Activated CD8-positive, alpha-beta memory T cell treated with anti-CD3 and anti-CD28 coated beads for 36 hours (primary cell): ENCODE results near the gene FTH1. TPM values are rescaled to one million over a fixed set of nuclear protein-coding genes. Genes with fewer than 3 reads are reported as not detected.
"Not testable (repeated sequence)": the region's sequence is repeated elsewhere in the genome, so short reads cannot be mapped to it uniquely, and the experiment has no call there.

Experiments
- CTCF ChIA-PET: fragments of 350-600 bp; sonication (Branson Sonifier 250); formaldehyde crosslinking; loops from one replicate; lab custom pipeline; 2021; ENCODE audit warnings: antibody characterized with exemption; lab: Charles Lee
- POLR2A ChIA-PET: fragments of 350-600 bp; sonication (Branson Sonifier 250); formaldehyde crosslinking; loops from one replicate; lab custom pipeline; 2021; ENCODE audit warnings: antibody characterized with exemption; lab: Charles Lee
- total RNA-seq, 2 experiments: library from RNA; stranded (reverse); gene quantifications; one replicate each; pipeline ENCODE4 v1.2.3, GENCODE V29; 2021

FTH1 gene
- total RNA-seq, 2 experiments from 2014 or later: 543 to 554 TPM

GRCh38 chr11:61955422-61956135 is 11.9 kb downstream of the FTH1 start:
- ChIA-PET POLR2A (interaction anchor here (0.6 kb wide), 1 partner anchor 38 kb away, joined by 5 read pairs; no protein-coding TSS in a partner anchor), CTCF (interaction anchor here (0.6 kb wide), 1 partner anchor 56 kb away, joined by 5 read pairs; no protein-coding TSS in a partner anchor)

- ChIA-PET CTCF (interaction anchor here (0.6 kb wide), 1 partner anchor 55 kb away, joined by 5 read pairs; no protein-coding TSS in a partner anchor), POLR2A (interaction anchor here (0.6 kb wide), 1 partner anchor 39 kb away, joined by 5 read pairs; no protein-coding TSS in a partner anchor)
Observed at GRCh38 chr11:61954851-61955421, 12.5 kb downstream of the FTH1 start.

DNA sequence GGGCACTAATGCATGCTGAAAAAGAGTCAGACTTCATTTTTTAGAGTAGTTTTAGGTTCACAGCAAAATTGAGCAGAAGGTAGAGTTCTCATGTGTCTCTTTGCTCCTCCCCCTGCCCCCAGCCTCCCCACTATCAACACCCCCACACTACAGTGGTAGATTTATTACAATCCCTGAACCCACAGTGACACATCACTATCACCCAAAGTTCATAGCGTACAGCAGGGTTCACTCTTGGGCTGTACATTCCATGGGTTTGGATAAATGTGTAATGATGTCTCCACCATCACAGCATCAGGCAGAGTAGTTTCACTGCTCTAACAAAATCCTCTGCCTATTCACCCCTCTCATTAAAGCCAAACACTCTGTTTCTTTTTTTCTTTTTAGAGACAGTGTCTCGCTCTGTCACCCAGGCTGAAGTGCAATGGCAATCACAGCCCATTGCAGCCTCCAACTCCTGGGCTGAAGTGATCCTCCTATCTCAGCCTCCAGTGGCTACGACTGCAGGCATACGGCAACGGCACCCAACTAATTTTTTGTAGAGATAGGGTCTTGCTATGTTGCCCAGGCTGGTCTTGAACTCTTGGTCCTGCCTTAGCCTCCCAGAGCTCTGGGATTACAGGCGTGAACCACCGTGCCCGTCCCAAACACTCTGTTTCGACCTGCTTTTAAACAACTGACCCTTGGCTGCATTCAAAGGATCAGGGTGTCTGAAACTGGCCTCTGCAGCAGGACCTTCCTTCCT is 13.2 kb downstream of the FTH1 start:
- ChIA-PET CTCF (no interaction called here), POLR2A (no interaction called here)

DNA sequence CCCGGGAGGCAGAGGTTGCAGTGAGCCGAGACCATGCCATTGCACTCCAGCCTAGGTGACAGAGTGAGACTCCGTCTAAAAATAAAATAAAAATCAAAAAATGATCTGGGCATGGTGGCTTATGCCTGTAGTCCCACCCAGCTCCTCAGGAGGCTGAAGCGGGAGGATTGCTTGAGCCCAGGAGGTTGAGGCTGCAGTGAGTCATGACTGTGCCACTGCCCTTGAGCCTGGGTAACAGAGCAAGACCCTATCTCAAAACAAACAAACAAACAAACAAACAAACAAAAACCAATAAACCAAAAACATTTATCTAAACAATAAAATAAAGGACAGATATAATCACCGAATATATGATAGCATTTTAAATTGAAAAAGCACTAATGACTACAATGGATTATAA is 13.8 kb downstream of the FTH1 start:
- POLR2A ChIA-PET, CTCF ChIA-PET: not testable (repeated sequence)

- ChIA-PET CTCF (interaction anchor here (0.9 to 1.0 kb wide), 2 partner anchors 53 to 82 kb away, joined by 4 read pairs; no protein-coding TSS in a partner anchor), POLR2A (no interaction called here)
Observed at GRCh38 chr11:61952882-61953281, 14.6 kb downstream of the FTH1 start.

DNA sequence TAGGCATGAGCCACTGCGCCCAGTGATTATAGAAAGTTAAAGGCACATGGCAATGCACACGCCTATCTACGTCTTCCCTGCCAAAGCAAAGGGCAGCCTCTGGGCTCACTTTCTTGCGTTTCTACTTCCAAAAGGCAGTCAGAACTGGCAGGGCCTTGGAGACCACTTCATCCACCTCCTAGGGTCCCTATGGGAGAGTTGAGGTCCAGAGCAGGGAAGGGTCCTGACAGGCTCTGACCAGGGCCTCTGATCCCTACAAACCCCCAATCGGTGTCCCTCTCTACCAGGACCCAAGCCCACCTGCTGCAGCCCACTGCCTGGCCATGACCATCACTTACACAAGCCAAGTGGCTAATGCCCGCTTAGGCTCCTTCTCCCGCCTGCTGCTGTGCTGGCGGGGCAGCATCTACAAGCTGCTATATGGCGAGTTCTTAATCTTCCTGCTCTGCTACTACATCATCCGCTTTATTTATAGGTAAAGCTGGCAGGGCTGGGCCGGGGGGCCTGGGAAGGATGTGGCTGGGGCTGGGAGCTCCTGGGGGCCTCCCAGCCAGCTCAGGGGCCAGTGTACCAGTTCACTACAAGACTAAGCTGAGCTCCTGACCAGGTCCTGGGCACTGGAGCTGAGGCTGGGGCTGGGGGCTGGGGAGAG is 15.8 kb downstream of the FTH1 start:
- POLR2A ChIA-PET: no interaction called here

GRCh38 chr11:61950035-61950547 is 17.3 kb downstream of the FTH1 start, which contains the start of gene BEST1:
Gene BEST1, plus strand, starts transcription at chr11:61950351. Its CDS starts 1,456 bp downstream, at chr11:61951807.
- ChIA-PET CTCF (interaction anchor here (0.5 to 7.6 kb wide), 5 partner anchors 51 to 217 kb away, joined by 3 to 92 read pairs (median 5); no protein-coding TSS in a partner anchor), POLR2A (no interaction called here)

More for the DNA sequence above, 15.8 kb downstream of the FTH1 start:
- CTCF ChIA-PET: interaction anchor here (0.6 to 7.6 kb wide), 4 partner anchors 53 to 203 kb away, joined by 3 to 92 read pairs (median 4); no protein-coding TSS in a partner anchor

- ChIA-PET POLR2A (no interaction called here), CTCF (interaction anchor here (0.8 to 7.6 kb wide), 6 partner anchors 51 to 216 kb away, joined by 3 to 92 read pairs (median 4); no protein-coding TSS in a partner anchor)
Observed at GRCh38 chr11:61949169-61950034, 18.0 kb downstream of the FTH1 start.

GRCh38 chr11:61948505-61948904 is 18.9 kb downstream of the FTH1 start:
- ChIA-PET CTCF (interaction anchor here (0.6 to 7.6 kb wide), 18 partner anchors 8 to 160 kb away, joined by 3 to 92 read pairs (median 3); partner anchors contain the start of gene FTH1), POLR2A (no interaction called here)

DNA sequence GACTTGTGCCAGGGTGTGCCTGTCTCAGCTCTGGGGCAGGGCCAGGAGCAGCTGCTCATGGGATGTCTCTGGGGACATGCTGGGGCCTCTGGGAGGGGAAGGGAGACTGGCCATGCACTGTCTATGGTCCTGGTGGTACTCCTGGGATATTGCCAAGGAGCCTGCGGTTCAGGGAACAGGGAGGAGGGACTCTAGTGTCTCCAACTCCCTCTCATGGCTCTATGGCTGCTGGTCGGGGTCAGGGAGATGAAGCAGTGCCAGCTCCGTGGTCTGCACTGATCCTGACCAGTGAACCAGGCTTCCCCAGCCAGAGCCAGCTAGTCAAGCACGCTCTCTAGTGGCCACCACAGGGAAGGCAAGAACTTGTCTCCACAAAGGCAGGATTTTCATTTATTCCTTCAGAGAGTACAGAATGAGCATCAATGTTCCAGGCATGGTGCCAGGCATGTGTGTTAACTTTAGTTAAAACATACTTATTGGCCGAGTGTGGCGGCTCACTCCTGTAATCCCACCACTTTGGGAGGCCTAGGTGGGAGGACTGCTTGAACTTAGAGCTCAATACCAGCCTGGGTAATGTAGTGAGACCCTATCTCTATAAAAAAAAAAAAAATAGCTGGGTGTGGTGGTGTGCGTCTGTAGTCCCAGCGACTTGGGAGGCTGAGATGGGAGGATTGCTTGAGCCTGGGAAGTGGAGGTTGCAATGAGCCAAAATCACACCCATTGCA is 19.8 kb downstream of the FTH1 start:
- CTCF ChIA-PET: interaction anchor here (0.6 to 7.6 kb wide), 28 partner anchors 9 to 439 kb away, joined by 3 to 92 read pairs (median 3); partner anchors contain the start of genes FADS1 and FTH1
- POLR2A ChIA-PET: interaction anchor here (0.6 kb wide), 1 partner anchor 21 kb away, joined by 3 read pairs; no protein-coding TSS in a partner anchor

GRCh38 chr11:61946894-61947293 is 20.5 kb downstream of the FTH1 start:
- ChIA-PET CTCF (interaction anchor here (0.6 to 7.6 kb wide), 15 partner anchors 10 to 263 kb away, joined by 3 to 92 read pairs (median 3); partner anchors contain the start of genes FADS1 and FTH1), POLR2A (no interaction called here)

DNA sequence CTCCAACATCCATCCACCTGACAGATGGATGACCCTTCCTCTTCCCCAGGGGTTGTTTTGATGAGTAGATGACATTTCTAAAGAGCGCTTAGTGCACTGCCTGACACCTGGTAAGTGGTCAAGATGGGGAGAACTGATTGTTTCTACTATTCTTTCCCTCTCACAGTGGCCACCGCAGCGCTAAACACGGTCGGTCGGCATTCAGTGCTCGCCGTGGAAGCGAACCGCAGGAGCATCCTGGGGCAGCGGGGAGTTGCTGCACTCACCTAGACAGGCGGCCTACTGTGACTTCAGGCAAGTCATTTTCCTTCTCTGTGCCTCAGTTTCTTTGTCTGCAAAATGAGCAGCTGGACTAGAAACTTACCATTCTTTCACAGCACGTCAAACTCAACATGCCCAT is 22.2 kb downstream of the FTH1 start:
- POLR2A ChIA-PET: no interaction called here

GRCh38 chr11:61940466-61940865 is 27.0 kb downstream of the FTH1 start:
- CTCF ChIA-PET: no interaction called here
- POLR2A ChIA-PET: no interaction called here

More for the DNA sequence above, 22.2 kb downstream of the FTH1 start:
- CTCF ChIA-PET: interaction anchor here (3.9 to 7.6 kb wide), 2 partner anchors 47 to 137 kb away, joined by 32 to 92 read pairs; no protein-coding TSS in a partner anchor

DNA sequence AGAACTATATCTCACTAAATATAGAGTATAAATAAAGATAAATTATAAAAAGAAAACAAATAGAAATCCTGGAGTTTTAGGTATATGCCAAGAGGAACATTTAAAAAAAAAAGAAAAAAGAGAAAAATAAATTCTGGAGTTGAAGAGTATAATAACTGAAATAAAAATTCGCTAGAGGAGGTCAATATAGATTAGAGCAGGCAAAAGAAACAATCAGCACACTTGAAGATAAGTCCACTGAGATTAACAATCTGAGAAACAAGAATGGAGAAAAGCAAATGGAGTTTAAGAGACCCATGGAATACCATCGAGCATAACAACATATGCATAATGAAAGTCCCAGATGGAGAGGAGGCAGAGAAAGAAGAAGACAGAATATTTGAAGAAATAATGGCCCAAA is 31.6 kb downstream of the FTH1 start:
- CTCF ChIA-PET: interaction anchor here (1.5 kb wide), 1 partner anchor 11 kb away, joined by 4 read pairs; no protein-coding TSS in a partner anchor
- POLR2A ChIA-PET: no interaction called here

DNA sequence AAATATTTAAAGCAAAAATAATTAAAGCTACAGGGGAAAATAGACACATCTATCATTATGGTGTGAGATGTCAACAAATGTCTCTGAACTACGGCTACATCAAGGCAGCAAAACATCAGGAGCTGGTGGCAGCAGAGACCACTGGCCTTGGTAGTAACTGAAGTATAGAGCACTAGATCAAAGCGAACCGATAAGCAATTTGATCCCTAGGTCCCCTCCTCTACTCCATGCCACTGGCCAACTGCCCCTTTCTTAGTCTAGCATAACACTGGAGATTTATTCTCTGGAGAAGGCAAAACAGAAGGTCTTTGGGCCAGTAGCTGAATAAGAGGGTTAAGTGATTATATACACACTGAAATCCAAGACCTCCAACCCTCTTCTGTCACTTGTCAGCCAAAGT is 36.5 kb downstream of the FTH1 start:
- POLR2A ChIA-PET: no interaction called here
- CTCF ChIA-PET: interaction anchor here (1.0 kb wide), 1 partner anchor 17 kb away, joined by 3 read pairs; no protein-coding TSS in a partner anchor

GRCh38 chr11:61928606-61929005 is 38.8 kb downstream of the FTH1 start:
- ChIA-PET POLR2A (no interaction called here), CTCF (interaction anchor here (1.2 kb wide), 1 partner anchor 154 kb away, joined by 3 read pairs; no protein-coding TSS in a partner anchor)
